Hematopoietic multipotent progenitor cell treated with erythropoietin and hydrocortisone succinate and interleukin-3 and kit ligand, for 15 days (in vitro differentiated cells): ENCODE data around the gene TF.
A peak's percentile ranks its signal among the peaks of the same experiment; 100 is the strongest.

Source experiments
- DNase-seq: peaks from one replicate; pipeline ENCODE4 v3.0.0-alpha.2; 2015; ENCODE audit warnings: low spot score

TF gene

DNA sequence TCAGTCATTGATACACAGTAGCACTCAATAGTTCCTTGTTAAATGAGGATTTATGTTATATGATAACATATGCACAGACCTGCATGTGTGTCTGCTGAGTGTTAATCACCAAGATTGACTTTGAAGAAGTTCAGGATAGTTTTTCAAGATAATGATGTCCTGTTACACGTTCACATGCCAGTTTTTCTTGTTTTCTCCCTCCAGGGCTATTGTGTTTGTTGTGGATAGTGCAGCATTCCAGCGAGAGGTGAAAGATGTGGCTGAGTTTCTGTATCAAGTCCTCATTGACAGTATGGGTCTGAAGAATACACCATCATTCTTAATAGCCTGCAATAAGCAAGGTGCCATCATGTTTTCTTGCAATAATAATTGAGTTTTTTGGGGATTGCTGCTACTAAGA, 69.2 kb downstream of the TF start:
- no peak for DNase-seq

DNA sequence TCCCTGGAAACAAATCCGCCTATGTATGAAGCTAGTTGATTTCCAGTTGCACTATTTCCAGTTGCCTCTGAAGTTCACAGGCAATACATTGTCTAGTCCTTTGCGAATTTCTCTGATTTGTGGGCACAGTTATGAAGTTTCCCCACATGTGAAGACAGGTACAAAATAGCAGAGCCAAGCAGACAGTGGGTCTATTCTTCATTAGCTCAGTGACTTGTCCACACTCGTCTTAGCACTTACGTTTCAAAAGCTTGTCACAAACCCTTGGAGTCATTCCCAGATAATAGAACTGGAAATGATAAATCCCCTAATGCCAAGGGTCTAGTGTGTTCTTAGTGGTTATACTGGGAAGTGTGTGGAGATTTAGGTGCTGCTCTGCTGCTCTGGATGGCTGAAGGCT, 73.9 kb downstream of the TF start:
- no peak for DNase-seq

DNA sequence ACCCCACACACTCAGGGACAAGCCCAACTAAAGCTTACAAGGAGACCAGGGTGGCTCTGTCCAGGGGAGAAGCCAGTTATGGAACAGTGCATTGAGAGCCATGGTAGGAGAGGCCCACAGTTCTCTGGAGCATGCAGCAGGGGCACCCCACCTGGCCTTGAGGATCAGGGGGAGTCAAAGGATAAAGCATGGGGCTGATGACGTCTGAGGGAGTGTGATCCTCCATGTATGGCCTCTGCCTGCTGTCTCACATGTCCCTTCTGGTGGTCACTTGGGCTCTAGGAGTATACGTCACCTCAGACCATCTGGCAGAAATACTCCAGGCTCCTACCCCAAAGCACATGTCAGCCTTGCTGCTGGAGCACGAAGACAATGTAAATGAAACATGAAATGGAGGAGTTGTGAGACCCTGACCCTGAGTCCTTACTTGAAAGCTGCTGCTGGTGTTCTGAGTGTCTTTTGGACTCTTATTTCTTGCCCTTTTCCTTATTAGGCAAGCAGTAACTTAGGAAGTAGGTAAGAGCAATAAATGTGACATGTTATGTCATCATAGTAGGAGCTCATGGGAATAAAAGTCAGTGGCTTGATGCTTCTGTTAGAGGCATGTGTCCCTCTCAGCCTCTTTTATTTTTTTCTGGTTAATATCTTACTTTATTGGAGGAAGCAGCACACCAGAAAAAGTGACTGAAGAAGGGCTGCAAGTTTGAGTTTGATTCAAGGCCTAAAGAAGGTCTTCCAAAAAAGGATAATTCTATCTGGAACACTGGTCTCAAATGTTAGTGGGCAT, 74.9 kb downstream of the TF start:
- no peak for DNase-seq

GRCh38 chr3:133821767-133822638, 75.8 kb downstream of the TF start:
- DNase-seq, result peak; percentile 74

- no peak for DNase-seq
Observed at GRCh38 chr3:133824961-133825485, 78.8 kb downstream of the TF start.

DNA sequence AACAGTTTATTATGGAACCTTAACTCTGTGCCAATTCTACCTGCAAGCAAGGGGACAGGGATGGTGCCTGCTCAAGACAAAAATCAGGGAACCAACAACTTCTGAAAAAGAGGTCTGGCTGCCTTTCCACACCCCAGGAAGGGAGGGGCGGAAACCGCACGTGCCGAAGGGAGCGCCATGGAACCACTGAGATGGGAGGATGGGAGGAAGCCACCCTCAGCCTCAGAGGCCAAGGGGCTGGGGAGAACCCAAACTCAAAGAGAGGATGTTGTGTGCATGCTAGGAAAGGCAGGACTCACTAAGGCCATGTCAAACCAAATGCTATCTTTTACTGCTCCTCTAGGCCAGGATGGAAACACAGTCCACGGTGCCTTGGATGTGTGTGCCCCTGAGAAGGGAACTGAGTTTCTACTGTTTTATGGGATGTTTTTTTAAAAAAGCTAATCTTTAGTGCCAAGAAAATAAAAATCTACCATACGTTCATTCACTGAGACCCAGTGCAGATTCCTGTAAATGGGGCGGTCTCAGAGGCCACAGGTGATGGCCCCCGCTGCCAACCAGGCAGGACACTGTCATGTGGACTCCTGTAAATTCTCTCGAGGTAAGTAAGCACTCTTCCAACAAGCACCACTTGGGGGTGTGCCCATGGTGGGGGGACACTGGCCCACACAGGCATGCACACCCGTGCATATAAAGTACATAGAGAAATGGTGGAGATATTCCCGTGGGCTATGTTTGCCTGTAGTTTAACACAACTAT, 80.0 kb downstream of the TF start:
- no peak for DNase-seq

- no peak for DNase-seq
Observed at GRCh38 chr3:133827136-133827535, 80.9 kb downstream of the TF start.

DNA sequence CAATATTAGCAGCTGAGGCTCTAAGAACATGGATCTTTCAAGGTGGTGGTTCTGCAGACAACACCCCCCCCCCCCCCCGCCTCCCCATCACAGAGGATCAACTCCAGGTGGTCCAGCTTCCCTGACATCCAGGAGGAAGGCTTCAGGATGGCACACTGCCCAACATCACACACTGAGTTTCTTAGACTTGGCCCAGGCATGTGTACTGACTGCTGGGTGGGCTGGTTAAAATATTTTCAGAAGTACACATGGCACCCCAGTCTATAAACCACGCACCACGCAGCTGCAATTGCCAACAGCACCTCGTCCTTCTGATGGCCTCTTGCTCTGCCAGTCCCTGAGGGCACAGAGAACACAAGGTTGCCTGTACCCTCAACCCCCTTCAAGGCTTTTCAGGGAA, 81.5 kb downstream of the TF start:
- no peak for DNase-seq

DNA sequence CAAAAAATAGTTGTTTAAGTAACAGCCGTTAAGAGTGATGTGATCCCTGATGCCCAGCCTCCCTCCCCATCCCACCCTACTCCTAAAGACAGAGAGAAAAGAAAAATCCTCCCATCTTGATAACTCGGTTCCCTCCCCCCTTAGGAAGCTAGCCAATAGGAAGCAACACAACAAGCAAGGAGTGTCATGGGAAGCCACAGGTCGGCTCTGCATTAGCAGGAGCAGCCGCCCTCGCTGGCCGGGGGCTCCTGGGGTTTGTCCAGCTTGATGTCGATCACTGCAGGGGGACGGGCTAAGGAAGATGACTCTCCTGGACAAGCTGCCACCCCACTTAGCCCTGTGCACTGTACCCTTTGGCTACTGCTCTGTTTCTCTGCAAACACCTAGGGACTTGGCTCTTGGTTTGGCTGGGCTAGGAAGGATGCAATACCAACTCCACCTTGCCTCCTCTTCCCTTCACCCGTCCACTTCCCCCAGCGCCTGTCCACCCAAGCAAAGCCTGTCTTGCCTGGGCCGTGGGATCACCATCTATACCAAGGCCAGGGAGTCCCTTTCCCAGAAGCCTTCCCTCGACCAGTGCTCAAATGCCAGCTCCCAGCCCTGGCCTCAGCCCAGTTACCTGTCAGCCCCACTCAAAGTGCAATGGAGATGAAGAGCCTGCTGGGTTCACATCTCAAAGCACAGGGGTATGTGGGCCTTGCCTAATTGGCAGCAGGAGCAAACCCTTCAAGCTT, 82.5 kb downstream of the TF start:
- no peak for DNase-seq

DNA sequence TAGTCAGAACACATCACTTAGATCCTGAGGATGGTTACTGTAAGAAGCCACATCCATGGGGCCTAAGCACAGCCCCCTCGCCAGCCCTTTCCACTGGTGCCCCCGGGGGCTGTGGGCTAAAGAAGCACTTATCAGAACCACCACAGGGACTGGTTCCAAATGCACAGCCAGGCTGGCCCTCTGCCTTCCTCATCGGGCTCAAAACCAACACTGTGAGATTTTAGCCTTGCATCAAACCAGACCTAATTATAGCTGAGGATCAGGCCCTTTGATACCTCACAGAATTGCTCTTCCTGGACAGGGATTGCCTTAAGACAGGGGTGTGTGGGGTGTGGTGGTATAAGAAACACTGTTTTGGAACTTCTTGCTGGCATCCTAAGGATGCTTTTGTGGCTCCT, 83.1 kb downstream of the TF start:
- DNase-seq, result no peak

DNA sequence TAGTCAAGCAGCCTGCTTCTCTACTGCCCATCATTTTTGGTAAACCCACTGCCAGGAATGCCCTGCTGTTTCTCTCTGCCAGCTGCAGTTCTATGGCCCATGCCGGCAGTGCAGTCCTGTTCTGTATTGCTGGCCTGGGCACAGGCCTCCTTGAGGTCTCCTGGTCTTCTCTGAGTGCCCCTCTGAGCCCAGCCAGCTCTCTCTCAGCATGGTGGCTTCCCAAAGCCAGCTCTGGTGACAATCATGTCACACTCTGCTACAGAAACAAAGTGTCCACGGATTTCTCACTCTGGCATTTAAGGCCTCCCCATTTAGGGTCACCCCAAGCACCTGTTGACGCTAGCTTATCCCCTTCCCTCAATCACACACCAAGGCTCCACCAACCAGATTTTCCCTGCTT, 83.9 kb downstream of the TF start:
- DNase-seq, result no peak

DNA sequence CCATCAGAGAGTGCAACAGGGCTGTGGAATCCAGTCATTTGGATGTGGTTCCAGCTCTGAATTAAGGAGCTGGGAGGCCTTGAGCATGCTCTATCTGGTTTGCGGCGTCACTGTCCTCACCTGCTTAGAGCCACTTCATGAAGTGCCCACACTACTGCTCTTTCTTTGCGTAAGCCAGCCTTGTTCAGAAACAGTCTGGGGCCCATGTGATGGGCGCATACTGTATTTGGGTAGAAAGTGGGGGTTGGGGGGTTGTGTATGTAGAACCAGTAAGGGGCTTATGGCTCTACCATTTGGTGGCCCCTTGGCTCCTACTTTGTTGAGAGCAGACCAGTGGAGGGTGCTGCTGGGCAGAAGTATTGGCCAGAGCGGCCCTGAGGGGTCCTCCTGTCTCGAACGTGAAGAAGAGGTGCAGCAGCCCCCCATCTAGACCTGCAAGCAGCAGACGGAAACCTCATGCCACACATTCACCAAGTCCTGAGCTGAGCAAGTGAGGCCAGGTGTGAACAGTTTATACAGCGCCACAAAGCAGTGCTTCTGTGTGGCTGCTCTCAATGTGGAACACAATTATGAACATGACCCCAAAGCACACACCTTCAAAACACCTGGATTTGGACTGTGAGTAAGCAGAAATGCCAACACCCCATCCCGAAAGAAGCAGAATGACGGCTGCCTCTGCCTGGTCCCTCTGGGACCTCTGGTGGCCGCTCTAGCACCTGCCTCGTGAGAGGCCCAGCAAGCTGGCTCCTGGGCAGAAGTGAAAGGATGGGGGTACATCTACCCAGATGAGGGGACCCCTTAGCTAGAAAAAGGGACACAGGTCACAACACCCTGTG, 86.0 kb downstream of the TF start:
- no peak for DNase-seq

DNA sequence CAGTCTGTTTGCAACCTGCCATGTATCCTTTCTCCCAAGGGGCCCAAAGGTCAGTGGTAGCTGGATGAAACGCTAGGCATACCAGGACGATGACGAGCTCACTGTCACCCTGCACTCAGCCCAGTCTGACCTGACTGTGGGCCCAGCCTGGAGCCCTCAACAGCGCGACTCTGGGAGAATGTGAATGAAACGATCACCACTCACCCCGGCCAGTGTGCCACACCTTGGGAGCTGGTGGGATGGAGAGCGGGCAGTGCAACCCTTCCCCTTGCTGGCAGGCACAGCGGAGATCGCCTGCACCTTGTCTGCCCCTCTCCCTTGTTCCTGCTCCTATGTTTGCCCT, 86.6 kb downstream of the TF start:
- DNase-seq, result no peak

DNA sequence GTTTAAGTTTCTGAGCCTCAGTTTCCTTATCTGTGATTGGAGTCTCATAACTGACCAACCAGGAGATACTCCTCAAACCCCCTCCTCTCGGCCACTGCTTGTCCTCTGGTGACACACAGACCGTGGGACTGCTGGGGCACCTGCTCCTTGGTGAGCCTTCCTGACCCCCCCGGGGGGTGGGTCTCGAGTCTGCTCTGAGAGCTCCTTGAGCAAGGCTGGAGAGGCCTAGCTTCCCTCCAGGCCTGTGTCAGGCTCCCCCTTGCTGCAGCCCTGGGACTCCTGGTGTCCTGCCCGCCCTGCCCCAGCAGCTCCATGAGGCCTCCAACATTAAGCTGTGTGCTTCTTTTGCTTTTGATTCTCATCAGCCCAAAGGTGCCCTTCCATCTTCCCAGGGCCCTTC, 87.1 kb downstream of the TF start:
- DNase-seq, result no peak

- no peak for DNase-seq
Observed at GRCh38 chr3:133833880-133834620, 87.9 kb downstream of the TF start.

GRCh38 chr3:133834621-133835417, 88.6 kb downstream of the TF start:
- DNase-seq, result no peak

DNA sequence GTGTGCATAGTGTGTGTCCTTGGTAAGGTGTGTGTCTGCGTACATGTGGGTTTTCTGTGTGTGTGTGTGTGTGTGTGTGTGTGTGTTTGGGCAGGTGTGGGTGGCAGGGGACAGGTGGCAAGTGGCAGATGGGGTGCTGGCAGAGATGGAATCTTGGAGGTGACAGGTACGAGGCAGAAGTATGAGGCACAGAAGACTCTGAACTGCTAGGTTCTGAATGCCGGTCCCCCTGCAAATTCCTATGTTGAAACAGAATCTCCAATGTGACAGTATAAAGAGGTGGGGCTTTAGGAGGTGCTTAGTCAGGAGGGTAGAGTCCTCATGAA, 89.2 kb downstream of the TF start:
- no peak for DNase-seq

DNA sequence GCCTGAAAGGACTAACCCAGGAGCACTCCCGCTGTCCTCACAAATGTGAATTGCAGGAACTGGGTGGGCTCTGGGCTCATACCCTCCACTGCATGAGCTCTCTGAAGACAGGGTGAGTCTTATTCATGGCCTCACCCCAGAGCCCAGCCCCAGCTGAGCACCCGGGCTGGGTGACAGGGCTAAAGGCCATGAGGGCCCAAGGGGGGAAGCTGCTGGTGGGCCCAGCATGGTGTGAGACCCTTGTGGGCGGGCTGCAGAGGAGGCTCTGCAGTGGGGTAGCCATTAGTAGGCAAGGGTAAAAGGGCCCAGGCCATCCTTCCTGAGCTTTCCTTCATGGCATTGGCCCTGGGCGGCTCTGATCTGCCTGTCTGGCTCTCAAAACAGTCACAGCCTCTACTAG, 89.8 kb downstream of the TF start:
- no peak for DNase-seq

DNA sequence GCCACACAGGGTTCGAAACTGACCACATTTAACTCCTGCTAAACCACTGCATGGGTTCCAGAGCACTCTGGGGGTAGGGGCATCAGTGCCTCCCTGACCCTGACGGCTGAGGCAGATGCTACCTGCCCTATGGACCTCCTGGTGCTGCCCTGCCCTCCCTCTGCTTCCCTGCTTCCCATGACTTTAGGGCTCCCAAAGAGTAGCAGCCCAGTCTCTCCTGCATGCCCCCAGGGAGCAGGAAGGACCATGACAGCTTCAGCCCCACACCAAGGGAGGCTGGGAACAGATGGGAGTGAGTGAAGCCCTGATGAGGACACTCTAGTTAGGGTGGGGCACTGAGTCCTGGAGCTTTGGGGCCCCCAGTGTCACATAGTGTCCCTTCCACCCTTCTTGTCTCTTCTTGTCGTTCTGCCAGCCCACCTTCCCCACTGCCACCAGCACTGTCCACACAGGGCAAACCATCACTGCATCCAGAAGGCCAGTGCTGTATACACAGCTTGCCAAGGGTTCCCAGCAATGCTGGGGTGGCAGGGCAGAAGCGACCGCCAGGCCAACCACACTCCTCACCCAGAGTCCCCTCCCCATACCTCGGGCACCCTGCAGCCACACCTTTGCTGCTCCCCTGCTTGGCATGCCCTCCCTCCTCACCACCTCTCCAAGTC, 90.4 kb downstream of the TF start:
- DNase-seq, result no peak
